CD14-positive monocyte (primary cell): Measurements from ENCODE around the gene B4GALT4. TPM values are rescaled to one million over a fixed set of nuclear protein-coding genes. Genes with fewer than 3 reads are reported as not detected.
"Not testable (repeated sequence)": the region's sequence is repeated elsewhere in the genome, so short reads cannot be mapped to it uniquely, and the experiment has no call there.

Experiments
- DNase-seq, 3 donors: peaks; one replicate each; pipeline ENCODE4 v3.0.0-alpha.2; 2011 to 2022
- H2AFZ ChIP-seq: 2 replicates; pipeline ENCODE4 v1.6.0; 2012; ENCODE audit warnings: mild to moderate bottlenecking, low read depth, low read length, inconsistent platforms; ENCODE audit not compliant: insufficient read depth, poor library complexity, severe bottlenecking
- H3K27ac ChIP-seq, 2 donors: 1 replicate in 1 of 2; 2 replicates in 1 of 2; pipeline ENCODE4 v1.5.1; 2012 to 2013; ENCODE audit warnings: low read length in 2 of 2, control low read depth in 1 of 2, inconsistent platforms in 1 of 2, low read depth in 1 of 2, mild to moderate bottlenecking in 1 of 2
- H3K27me3 ChIP-seq, 2 donors: one replicate each; pipeline versions ENCODE4 v1.6.0 to v1.6.1; 2011 to 2013; ENCODE audit warnings: low read length in 2 of 2; ENCODE audit not compliant: control insufficient read depth in 2 of 2, insufficient read depth in 2 of 2
- H3K36me3 ChIP-seq, 2 donors: replicated peaks in 1 of 2; 1 replicate in 1 of 2; 2 replicates in 1 of 2; pipeline versions ENCODE4 v1.5.1 to v1.6.1; 2012 to 2013; ENCODE audit warnings: low read length in 2 of 2, control low read depth in 1 of 2, inconsistent platforms in 1 of 2, mild to moderate bottlenecking in 1 of 2; ENCODE audit not compliant: insufficient read depth in 2 of 2, control insufficient read depth in 1 of 2
- H3K4me1 ChIP-seq, 2 donors: 1 replicate in 1 of 2; 2 replicates in 1 of 2; pipeline versions ENCODE4 v1.5.1 to v1.6.1; 2012 to 2013; ENCODE audit warnings: low read length in 2 of 2, control low read depth in 1 of 2, inconsistent platforms in 1 of 2, mild to moderate bottlenecking in 1 of 2, moderate library complexity in 1 of 2; ENCODE audit not compliant: insufficient read depth in 2 of 2, control insufficient read depth in 1 of 2
- H3K4me2 ChIP-seq: replicated peaks from 2 replicates; pipeline ENCODE3; 2012; ENCODE audit warnings: low read length, moderate library complexity, mild to moderate bottlenecking; ENCODE audit not compliant: poor library complexity, severe bottlenecking; ENCODE audit errors: extremely low read depth
- H3K4me3 ChIP-seq, 3 experiments: fragments of 200-600 bp in 1 of 3; sonication (generic) in 1 of 3; replicated peaks in 1 of 3; 1 replicate in 2 of 3; 2 replicates in 1 of 3; pipeline ENCODE4 v1.5.1; 2011 to 2013; ENCODE audit warnings: low read length in 3 of 3, mild to moderate bottlenecking in 3 of 3, control low read depth in 2 of 3, low read depth in 2 of 3, inconsistent platforms in 1 of 3, moderate library complexity in 1 of 3
- H3K79me2 ChIP-seq: 2 replicates; pipeline ENCODE4 v1.6.0; 2012; ENCODE audit warnings: mild to moderate bottlenecking, control low read depth, inconsistent platforms, low read length, moderate library complexity; ENCODE audit not compliant: insufficient read depth
- H3K9ac ChIP-seq: 2 replicates; pipeline ENCODE4 v1.6.0; 2017; ENCODE audit warnings: low read length, mild to moderate bottlenecking; ENCODE audit not compliant: insufficient read depth, poor library complexity, severe bottlenecking
- H3K9me3 ChIP-seq, 2 donors: replicated peaks in 1 of 2; 1 replicate in 1 of 2; 2 replicates in 1 of 2; pipeline versions ENCODE4 v1.5.1 to v1.6.1; 2012 to 2013; ENCODE audit warnings: low read length in 2 of 2, control low read depth in 1 of 2; ENCODE audit not compliant: control insufficient read depth in 1 of 2, insufficient read depth in 1 of 2
- H4K20me1 ChIP-seq: 2 replicates; pipeline ENCODE4 v1.6.0; 2012; ENCODE audit warnings: mild to moderate bottlenecking, low read length, control low read depth, moderate library complexity; ENCODE audit not compliant: insufficient read depth
- H3K27ac Mint-ChIP-seq, 7 donors: one replicate each; pipeline ENCODE4 v1.8.0; 2020; ENCODE audit warnings: mild to moderate bottlenecking in 7 of 7, mixed read lengths in 7 of 7, moderate library complexity in 6 of 7, inconsistent platforms in 2 of 7
- H3K27me3 Mint-ChIP-seq, 3 donors: one replicate each; pipeline ENCODE4 v1.8.0; 2021 to 2022; ENCODE audit warnings: low read depth in 3 of 3, mild to moderate bottlenecking in 3 of 3, mixed read lengths in 3 of 3, moderate library complexity in 3 of 3, inconsistent platforms in 1 of 3
- H3K36me3 Mint-ChIP-seq, 2 donors: one replicate each; pipeline ENCODE4 v1.8.0; 2020; ENCODE audit warnings: mixed read lengths in 2 of 2, inconsistent platforms in 1 of 2, mild to moderate bottlenecking in 1 of 2
- H3K4me1 Mint-ChIP-seq: one replicate; pipeline ENCODE4 v1.8.0; 2020; ENCODE audit warnings: mild to moderate bottlenecking, mixed read lengths
- H3K4me3 Mint-ChIP-seq, 2 donors: one replicate each; pipeline ENCODE4 v1.8.0; 2020; ENCODE audit warnings: mild to moderate bottlenecking in 2 of 2, mixed read lengths in 2 of 2, moderate library complexity in 1 of 2
- H3K9me3 Mint-ChIP-seq, 7 donors: one replicate each; pipeline ENCODE4 v1.8.0; 2020 to 2022; ENCODE audit warnings: mixed read lengths in 7 of 7, mild to moderate bottlenecking in 6 of 7, moderate library complexity in 6 of 7, inconsistent platforms in 2 of 7
- CTCF ChIP-seq: fragments of 200-600 bp; IDR thresholded peaks from one replicate; pipeline ENCODE4 v1.8.0; 2022; ENCODE audit warnings: antibody characterized with exemption, mild to moderate bottlenecking
- WGBS: methylation state at CpG from one replicate; pipeline ENCODE4 v1.1.5; 2013; ENCODE audit warnings: missing lambda C conversion rate; ENCODE audit not compliant: insufficient coverage; 5-methylcytosine and 5-hydroxymethylcytosine counted together
- intact Hi-C, 2 donors: fragments of 100-400 bp; cut with micrococcal nuclease; formaldehyde crosslinking; loops; one replicate each; pipeline versions ENCODE4 v1.15.0 to v1.15.1; 2023
- polyA plus RNA-seq, 3 donors: library from polyadenylated mRNA; depleted of rRNA in 1 of 3; unstranded in 2 of 3; stranded (reverse) in 1 of 3; fragments of 300-500 nt in 2 of 3; fragments of >200 nt in 1 of 3; fragmentation: Illumina TruSeq in 2 of 3; gene quantifications; 1 replicate in 2 of 3; 2 replicates in 1 of 3; pipeline ENCODE4 v1.2.3, GENCODE V29; 2012 to 2021

Gene B4GALT4
- polyA plus RNA-seq, 3 donors: 5.8 to 7.4 (median 5.8) TPM

- no peak for TF ChIP-seq CTCF
- H3K27me3 ChIP-seq: peaks cover 5% of the 10 kb centered on the region in 2 donors
- peaks cover 2 to 6% (median 3%) of the 10 kb centered on the region in 7 donors for H3K9me3 Mint-ChIP-seq
- H2AFZ ChIP-seq: no peak overlapping the region
- no peak overlapping the region for H3K4me2 ChIP-seq
- DNase-seq: no peak
- H3K27ac ChIP-seq: no peak overlapping the region
- no peak overlapping the region for H3K27ac Mint-ChIP-seq
- no peaks in the 10 kb centered on the region for H3K4me1 ChIP-seq
- intact Hi-C loops: no loop called here
- no peak overlapping the region for H3K4me3 Mint-ChIP-seq
- H3K4me1 Mint-ChIP-seq: no peaks in the 10 kb centered on the region
- no peaks in the 10 kb centered on the region for H3K36me3 Mint-ChIP-seq
- no peaks in the 10 kb centered on the region for H3K36me3 ChIP-seq
- 100% methylated on average over 1 of the region's 3 CpGs for WGBS
- H3K4me3 ChIP-seq: no peak overlapping the region
- H3K27me3 Mint-ChIP-seq: peaks cover 7 to 21% (median 11%) of the 10 kb centered on the region in 3 donors
- H3K9me3 ChIP-seq: no peaks in the 10 kb centered on the region
- H3K9ac ChIP-seq: no peak overlapping the region
- H3K79me2 ChIP-seq: no peaks in the 10 kb centered on the region
- no peaks in the 10 kb centered on the region for H4K20me1 ChIP-seq
Measured at GRCh38 chr3:119170821-119171220, 69.9 kb downstream of the B4GALT4 start.

- H3K79me2 ChIP-seq, intact Hi-C loops, H4K20me1 ChIP-seq, H3K36me3 ChIP-seq, H3K9me3 ChIP-seq, H3K4me2 ChIP-seq, H3K4me3 ChIP-seq, H3K4me1 Mint-ChIP-seq, H2AFZ ChIP-seq, H3K27me3 Mint-ChIP-seq, H3K27me3 ChIP-seq, DNase-seq, H3K36me3 Mint-ChIP-seq, H3K27ac Mint-ChIP-seq, H3K4me1 ChIP-seq, H3K27ac ChIP-seq, H3K9ac ChIP-seq, H3K4me3 Mint-ChIP-seq: not testable (repeated sequence)
- peaks cover 12 to 21% (median 18%) of the 10 kb centered on the region in 7 donors for H3K9me3 Mint-ChIP-seq
- WGBS: 100% methylated on average over 2 of the region's 9 CpGs
Measured at GRCh38 chr3:119164745-119165144, 75.9 kb downstream of the B4GALT4 start.

Other genes with a start within 250 kb of the B4GALT4 start
- gene IGSF11, start 206.0 kb downstream of the B4GALT4 start, polyA plus RNA-seq: not detected
- not detected for gene TEX55, start 94.7 kb downstream of the B4GALT4 start, polyA plus RNA-seq
- not detected for gene UPK1B, start 67.3 kb downstream of the B4GALT4 start, polyA plus RNA-seq
- gene ARHGAP31, start 53.5 kb upstream of the B4GALT4 start, polyA plus RNA-seq: 1 to 10 TPM; 4.7 to 9.8 (median 7.6) TPM
- 10 to 100 TPM in 2 of 3 donors, 1 to 10 TPM in 1; 9.6 to 12.2 (median 11.6) TPM for gene TMEM39A, start 222.7 kb upstream of the B4GALT4 start, polyA plus RNA-seq
- 10 to 100 TPM; 10.1 to 34.8 (median 30.3) TPM for gene POGLUT1, start 228.1 kb upstream of the B4GALT4 start, polyA plus RNA-seq